GM12801 (cell line): ENCODE results near the gene STX2.

Experiments used
- TF ChIP-seq, protein P1 (sequence below): IDR thresholded peaks from one replicate; pipeline ENCODE4 v1.5.1; 2011; ENCODE audit warnings: control low read depth; ENCODE audit not compliant: insufficient read length; ENCODE audit errors: extremely low read depth

Gene STX2

GRCh38 chr12:130831876-130832405, 7.1 kb downstream of the STX2 start:
- TF ChIP-seq, protein P1, sequence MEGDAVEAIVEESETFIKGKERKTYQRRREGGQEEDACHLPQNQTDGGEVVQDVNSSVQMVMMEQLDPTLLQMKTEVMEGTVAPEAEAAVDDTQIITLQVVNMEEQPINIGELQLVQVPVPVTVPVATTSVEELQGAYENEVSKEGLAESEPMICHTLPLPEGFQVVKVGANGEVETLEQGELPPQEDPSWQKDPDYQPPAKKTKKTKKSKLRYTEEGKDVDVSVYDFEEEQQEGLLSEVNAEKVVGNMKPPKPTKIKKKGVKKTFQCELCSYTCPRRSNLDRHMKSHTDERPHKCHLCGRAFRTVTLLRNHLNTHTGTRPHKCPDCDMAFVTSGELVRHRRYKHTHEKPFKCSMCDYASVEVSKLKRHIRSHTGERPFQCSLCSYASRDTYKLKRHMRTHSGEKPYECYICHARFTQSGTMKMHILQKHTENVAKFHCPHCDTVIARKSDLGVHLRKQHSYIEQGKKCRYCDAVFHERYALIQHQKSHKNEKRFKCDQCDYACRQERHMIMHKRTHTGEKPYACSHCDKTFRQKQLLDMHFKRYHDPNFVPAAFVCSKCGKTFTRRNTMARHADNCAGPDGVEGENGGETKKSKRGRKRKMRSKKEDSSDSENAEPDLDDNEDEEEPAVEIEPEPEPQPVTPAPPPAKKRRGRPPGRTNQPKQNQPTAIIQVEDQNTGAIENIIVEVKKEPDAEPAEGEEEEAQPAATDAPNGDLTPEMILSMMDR = no peak

- TF ChIP-seq, protein P1 = no peak
Measured at GRCh38 chr12:130831246-130831645, 7.8 kb downstream of the STX2 start.

DNA sequence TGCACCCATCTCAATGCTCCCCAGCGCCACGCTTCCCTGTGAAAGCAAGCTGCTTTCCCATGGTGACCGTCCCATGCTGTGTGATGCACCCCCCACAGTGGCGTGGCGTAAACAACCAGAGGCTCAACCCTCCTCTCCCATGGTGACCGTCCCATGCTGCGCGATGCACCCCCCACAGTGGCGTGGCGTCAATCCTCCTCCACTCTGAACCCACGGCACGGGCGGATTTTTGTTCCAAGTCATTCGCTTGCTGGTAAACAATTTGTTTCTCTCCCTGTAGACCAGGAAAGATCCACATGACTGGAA, 8.9 kb downstream of the STX2 start:
- TF ChIP-seq, protein P1 = no peak

DNA sequence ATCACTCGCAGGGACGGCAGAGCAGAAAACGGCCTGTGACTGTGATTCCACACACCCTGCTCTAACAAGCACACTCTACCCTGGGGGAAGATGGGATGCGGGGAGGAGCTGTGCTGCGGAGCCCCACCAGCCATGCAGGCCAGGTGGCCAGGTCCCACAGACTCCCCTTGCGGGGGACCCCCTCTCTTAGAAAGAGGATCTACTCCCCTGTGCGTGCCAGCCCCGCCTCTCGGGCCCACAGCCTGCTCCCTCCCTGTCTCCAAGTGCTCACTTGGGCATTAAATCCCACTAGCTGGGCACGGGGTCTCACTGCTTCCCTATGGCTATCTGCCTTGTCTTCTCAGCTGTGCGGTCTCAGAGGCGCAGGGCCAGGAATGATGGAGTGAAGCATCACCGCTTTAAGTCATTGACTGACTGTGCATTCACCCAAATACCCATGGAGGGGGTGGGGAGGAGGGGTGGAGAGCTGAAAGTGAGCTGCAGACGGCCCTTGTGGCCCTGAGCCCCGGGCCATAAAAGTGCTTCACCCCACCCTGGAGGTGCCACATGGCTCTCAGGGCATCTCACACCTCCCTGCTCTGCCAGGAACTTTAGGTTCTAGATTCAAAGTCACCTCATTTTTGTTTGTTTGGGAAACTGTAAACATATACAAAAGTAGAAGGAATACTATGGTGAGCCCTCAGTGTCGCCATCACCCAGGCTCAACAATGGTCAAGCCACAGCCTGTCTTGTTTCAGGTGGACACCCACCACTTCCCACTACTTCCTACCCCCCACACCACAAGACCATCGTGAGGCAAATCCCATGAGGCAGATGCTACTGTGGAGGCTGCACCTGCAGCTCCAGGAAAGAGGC, 9.4 kb downstream of the STX2 start:
- TF ChIP-seq, protein P1 = no peak

- TF ChIP-seq, protein P1 = no peak
Measured at GRCh38 chr12:130828895-130829294, 10.2 kb downstream of the STX2 start.

GRCh38 chr12:130827432-130827831, 11.6 kb downstream of the STX2 start:
- TF ChIP-seq, protein P1 = no peak

DNA sequence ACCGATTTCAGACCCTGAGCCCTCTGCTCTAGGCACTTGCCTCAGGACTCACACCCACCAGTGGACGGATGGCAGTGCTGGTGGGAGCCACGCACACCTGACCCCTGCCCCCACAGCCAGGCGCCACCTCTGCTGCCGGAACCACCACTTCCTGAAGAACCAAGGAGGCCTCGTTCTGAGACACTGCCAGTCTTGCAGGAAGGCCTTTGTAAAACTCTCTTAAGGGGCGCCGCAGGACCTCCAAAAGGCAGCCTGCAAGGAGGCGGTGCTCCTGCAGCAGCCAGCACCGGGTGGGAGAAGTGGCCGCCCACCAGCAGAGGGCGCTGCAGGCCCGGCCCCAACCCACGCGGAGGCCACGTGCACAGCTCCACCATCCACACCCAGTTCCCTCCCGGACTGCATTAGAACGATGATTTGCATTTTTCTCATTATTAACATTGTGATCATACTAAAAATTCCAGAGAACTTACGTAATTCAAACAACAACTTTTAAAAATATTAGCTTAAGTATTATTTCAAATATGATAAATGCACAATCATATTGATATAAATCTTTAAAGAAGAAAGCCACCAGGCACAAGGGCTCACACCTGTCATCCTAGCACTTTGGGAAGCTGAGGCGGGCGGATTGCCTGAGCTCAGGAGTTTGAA, 12.8 kb downstream of the STX2 start:
- TF ChIP-seq, protein P1 = no peak
